Measurements from ENCODE around the gene POMT2. TPM values are rescaled to one million over a fixed set of nuclear protein-coding genes. Genes with fewer than 3 reads are reported as not detected.

The POMT2 gene, protein sequence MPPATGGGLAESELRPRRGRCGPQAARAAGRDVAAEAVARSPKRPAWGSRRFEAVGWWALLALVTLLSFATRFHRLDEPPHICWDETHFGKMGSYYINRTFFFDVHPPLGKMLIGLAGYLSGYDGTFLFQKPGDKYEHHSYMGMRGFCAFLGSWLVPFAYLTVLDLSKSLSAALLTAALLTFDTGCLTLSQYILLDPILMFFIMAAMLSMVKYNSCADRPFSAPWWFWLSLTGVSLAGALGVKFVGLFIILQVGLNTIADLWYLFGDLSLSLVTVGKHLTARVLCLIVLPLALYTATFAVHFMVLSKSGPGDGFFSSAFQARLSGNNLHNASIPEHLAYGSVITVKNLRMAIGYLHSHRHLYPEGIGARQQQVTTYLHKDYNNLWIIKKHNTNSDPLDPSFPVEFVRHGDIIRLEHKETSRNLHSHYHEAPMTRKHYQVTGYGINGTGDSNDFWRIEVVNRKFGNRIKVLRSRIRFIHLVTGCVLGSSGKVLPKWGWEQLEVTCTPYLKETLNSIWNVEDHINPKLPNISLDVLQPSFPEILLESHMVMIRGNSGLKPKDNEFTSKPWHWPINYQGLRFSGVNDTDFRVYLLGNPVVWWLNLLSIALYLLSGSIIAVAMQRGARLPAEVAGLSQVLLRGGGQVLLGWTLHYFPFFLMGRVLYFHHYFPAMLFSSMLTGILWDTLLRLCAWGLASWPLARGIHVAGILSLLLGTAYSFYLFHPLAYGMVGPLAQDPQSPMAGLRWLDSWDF
- total RNA-seq, result 17.7 and 18.2 TPM in 2 replicates

GRCh38 chr14:77320238-77320935, at the start of gene POMT2:
Gene POMT2, minus strand, starts transcription at chr14:77320883. Its CDS starts 202 bp downstream, at chr14:77320681.

DNA sequence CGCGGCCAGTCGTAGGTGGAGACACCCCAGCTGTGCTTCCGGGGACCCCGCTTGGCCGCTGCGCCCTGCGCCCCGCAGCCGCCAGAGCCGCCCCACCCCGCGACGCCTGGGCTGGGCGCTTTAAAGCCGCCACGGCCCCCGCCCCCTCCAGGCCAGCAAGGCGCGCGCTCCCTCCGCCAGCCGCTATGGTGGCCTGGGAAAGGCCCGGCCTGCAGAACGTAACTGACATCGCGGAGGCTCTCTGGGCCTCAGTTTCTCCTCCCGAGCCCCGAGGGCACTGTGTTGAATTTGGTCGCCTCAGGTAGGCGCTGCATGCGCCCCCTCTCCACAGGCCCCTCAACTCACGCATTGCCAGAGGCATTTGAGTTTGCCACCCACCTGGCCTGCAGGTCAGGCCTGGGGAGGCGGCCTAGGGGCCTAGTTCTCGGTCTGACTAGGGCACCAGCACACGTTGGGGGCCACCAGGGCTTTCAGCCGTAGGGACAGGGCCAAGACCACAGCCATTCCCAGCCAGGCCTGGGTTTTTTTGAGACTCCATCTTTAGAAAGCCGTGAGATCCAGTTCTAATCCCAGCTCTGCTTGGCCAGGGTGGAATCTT, 49.5 kb downstream of the POMT2 start, which contains the start of gene NGB:
Gene NGB, minus strand, starts transcription at position 94 of the 598 bp plus-strand sequence. CDS start 269 bp downstream, outside the sequence.

Small RNA genes within 50 kb of the gene (small RNA-seq; reads per million reads assigned to genes)
- gene MIR1260A, result not detected

Other genes starting within 250 kb of the POMT2 start
- 11.8 and 13.0 TPM in 2 replicates for gene CIPC, start 222.6 kb downstream of the POMT2 start, total RNA-seq
- not detected in 2 replicates for gene ZDHHC22, start 179.1 kb downstream of the POMT2 start, total RNA-seq
- 7.1 and 14.7 TPM in 2 replicates for gene TMEM63C, start 139.1 kb downstream of the POMT2 start, total RNA-seq
- not detected in 2 replicates for gene NGB, start 49.7 kb downstream of the POMT2 start, total RNA-seq
- 69.8 and 69.9 TPM in 2 replicates for gene GSTZ1, start 153 bp upstream of the POMT2 start, total RNA-seq
- 7.3 and 8.2 TPM in 2 replicates for gene TMED8, start 56.2 kb upstream of the POMT2 start, total RNA-seq
- gene SAMD15, start 56.5 kb upstream of the POMT2 start, total RNA-seq, result 3.5 and 4.8 TPM in 2 replicates
- gene NOXRED1, start 102.6 kb upstream of the POMT2 start, total RNA-seq, result 1.2 TPM in 1 of 2 replicates, not detected in the other
- 33.8 and 36.5 TPM in 2 replicates for gene VIPAS39, start 136.7 kb upstream of the POMT2 start, total RNA-seq
- 55.7 and 63.4 TPM in 2 replicates for gene AHSA1, start 137.2 kb upstream of the POMT2 start, total RNA-seq
- gene ISM2, start 177.9 kb upstream of the POMT2 start, total RNA-seq, result under 0.01 and 0.22 TPM in 2 replicates

Measured in placental epithelial cell (primary cell).